Lower leg skin (tissue), 3 donors: Measurements from ENCODE around the gene USP13.

Experiments
- CTCF ChIP-seq, 3 donors: fragments of 450-650 bp; IDR thresholded peaks; one replicate each; pipeline ENCODE4 v1.5.1; 2016; ENCODE audit warnings: antibody characterized with exemption in 3 of 3, mild to moderate bottlenecking in 3 of 3, moderate library complexity in 2 of 3
- POLR2A ChIP-seq, 2 donors: fragments of 450-650 bp; IDR thresholded peaks; one replicate each; pipeline ENCODE4 v1.6.1; 2016 to 2017; ENCODE audit warnings: antibody characterized with exemption in 2 of 2, mild to moderate bottlenecking in 1 of 2, moderate library complexity in 1 of 2

GRCh38 chr3:179775416-179776122 is 122.7 kb downstream of the USP13 start:
- TF ChIP-seq POLR2A (IDR thresholded peaks at IDR 0.05) (no peak), CTCF (IDR thresholded peaks at IDR 0.05) (no peak)
